HG02938 (cell line): ENCODE measurements around the gene SLC22A9.
"Not testable (repeated sequence)": the region's sequence is repeated elsewhere in the genome, so short reads cannot be mapped to it uniquely, and the experiment has no call there.

ENCODE experiments used
- ATAC-seq: cut with Tn5 transposase; IDR thresholded peaks from one replicate; pipeline ENCODE4 v1.9.1; 2021; ENCODE audit warnings: mild to moderate bottlenecking, moderate library complexity; ENCODE audit not compliant: unreplicated experiment

Gene SLC22A9

DNA sequence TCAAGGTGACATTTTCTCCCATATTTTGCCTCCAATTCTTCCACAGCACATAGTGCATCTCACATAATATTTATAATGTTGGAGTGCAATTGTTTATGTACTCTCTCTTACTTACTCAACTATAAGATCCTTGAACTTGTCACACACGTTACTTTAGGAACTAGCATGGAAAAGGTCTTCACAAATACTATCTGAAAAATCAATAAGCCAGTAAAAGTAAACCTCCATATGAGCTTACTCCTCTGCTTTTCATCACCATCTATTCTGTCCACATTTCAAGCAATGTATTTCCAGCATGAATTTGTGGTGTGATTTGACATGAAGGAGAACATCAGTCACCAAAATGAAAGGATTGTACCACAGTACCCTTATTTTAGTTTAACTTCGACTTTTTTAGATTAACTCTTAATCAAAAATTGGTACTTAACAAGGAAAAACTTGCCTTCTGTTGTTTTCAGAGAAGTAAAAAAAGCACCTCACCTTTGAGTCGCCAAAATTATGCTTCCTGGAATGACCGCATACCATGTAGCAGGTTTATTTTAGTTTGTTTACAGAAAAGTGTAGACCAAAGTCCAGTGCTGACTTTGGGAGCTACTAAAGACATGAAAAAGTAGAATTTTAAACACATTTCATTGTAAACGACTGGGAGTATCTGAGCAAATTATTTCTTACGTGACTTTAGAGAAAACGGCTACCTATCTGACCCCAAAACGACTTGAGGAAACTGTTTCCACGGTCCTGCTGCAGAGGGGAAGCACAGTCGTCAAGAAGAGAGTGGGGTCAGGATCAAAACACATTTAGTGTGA is at the start of gene SLC22A9:
Gene SLC22A9, plus strand, starts transcription at position 621 of the 806 bp plus-strand sequence. CDS start 272 bp downstream, outside the sequence.
- no peak for ATAC-seq

GRCh38 chr11:63321723-63322122 is 47.9 kb upstream of the SLC22A9 start:
- ATAC-seq: no peak

DNA sequence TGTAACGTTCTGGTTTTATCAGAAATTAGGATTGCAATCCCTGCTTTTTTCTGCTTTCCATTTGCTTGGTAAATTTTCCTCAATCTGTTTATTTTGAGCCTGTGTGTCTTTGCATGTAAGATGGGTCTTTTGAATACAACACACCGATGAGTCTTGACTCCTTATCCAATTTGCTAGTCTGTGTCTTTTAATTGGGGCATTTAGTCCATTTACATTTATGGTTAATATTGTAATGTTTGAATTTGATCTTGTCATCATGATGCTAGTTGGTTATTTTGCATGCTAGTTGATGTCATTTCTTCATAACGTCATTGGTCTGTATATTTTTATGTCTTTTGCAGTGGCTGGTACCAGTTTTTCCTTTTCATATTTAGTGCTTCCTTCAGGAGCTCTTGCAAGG is 34.5 kb upstream of the SLC22A9 start:
- ATAC-seq: not testable (repeated sequence)

- ATAC-seq: no peak
Observed at GRCh38 chr11:63337070-63337469, 32.5 kb upstream of the SLC22A9 start.

- ATAC-seq: no peak
Observed at GRCh38 chr11:63343130-63343529, 26.5 kb upstream of the SLC22A9 start.

GRCh38 chr11:63352144-63352543 is 17.4 kb upstream of the SLC22A9 start:
- no peak for ATAC-seq

DNA sequence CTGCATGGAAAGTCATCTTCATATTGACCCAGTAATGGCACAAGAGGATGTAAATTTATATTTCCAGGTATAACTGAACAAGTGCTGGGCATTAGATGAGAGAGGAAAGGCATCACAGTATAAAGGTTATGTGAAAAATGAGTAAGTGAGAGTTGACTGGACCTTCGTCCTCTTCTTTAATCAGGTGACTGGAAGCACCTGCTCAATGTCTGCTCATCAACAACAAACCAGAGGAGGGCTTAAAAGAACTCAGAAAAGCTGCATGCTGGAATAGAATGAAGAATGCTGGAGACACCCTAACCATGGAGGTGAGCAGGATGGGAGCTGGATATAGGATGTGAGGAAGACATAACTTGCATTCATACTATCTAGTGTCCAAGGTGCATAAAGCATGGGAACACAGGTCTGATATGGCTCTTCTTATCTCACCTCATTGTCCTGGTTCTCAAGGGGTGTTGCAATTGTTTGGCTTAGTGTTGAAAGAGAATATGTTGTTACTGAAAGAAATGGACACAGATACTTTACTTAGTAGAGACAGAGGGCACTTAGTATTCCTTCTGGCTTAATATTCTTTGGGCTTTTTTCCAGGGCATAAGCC is 7.3 kb upstream of the SLC22A9 start:
- no peak for ATAC-seq

DNA sequence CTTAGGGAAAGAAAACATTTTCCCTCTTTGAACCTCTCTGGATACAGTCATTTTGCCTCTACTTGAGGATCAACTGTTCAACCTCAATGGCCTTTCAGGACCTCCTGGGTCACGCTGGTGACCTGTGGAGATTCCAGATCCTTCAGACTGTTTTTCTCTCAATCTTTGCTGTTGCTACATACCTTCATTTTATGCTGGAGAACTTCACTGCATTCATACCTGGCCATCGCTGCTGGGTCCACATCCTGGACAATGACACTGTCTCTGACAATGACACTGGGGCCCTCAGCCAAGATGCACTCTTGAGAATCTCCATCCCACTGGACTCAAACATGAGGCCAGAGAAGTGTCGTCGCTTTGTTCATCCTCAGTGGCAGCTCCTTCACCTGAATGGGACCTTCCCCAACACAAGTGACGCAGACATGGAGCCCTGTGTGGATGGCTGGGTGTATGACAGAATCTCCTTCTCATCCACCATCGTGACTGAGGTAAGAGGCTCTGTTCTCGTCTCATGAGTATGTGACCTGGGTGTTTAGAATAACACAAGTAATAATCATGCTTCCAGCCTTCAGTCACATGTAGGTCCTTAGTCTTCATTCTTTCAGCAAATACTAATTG is 495 bp downstream of the SLC22A9 start:
- no peak for ATAC-seq

- ATAC-seq: no peak
Observed at GRCh38 chr11:63371396-63371795, 1.8 kb downstream of the SLC22A9 start.

DNA sequence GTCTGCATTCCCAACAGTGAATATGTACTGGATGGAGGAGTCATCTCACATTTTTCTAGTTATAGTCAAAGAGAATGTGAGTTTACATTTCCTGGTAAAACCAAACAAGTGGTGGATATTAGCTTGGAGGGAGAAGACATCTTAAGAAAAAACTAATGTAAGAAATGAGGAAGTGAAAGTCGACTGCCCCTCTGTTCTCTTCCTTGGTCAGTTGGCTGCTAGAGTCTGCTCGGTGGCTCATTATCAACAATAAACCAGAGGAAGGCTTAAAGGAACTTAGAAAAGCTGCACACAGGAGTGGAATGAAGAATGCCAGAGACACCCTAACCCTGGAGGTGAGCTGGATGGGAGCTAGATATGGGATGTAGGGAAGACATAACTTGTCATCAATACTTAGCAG is 5.8 kb downstream of the SLC22A9 start:
- ATAC-seq: no peak

- ATAC-seq: no peak
Observed at GRCh38 chr11:63380130-63380529, 10.5 kb downstream of the SLC22A9 start.

DNA sequence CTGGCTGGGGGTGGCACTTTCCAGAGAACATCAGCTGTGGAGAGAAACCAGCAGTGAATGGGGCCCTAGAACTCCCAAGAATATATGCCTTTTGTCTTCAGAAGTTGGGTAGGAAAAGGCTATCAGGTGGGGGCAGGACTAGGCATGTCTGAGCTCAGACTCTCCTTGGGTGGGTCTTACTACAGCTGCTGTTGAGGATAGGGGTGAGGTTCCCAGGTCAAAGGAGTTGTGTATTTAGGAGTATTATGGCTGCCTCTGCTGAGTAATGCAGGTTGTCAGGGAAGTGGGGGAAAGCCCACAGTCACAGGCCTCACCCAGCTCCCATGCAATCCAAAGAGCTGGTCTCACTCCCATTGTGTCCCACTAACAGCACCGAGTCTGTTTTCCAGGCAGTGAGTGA is 26.1 kb downstream of the SLC22A9 start:
- no peak for ATAC-seq

DNA sequence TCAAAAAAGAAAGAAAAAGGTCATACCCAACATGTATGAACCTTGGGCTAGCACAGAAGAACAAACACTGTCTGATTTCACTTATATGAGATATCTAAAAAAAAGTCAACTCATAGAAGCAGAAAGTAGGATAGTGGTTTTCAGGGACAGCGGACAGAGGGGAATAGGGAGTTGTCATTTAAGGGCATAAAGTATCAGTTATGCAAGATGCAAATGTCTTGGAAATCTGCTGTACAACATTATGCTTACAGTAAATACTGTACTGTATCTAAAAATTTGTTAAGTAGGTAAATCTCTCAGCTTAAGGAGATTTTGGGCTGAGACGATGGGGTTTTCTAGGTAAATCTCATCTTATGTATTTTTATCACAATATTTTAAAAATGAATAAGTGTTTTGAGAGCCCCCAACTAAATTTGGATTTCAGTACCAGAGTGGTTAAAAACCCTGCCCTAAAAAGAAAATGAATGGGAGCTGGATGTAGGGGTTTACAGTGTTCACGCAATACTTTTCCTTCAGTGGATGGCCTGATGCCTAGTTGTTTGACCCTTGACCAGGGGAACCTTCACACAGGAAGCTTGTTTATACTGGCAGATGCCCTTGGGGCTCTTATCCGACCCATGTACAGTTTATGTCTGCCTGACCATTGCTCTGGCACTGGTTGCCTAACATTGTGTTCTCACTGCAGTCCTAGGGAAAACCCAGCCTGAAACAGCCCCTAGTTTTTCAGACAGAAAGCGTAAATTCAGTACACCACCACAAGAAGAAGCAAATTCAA is 34.8 kb downstream of the SLC22A9 start:
- ATAC-seq: no peak

DNA sequence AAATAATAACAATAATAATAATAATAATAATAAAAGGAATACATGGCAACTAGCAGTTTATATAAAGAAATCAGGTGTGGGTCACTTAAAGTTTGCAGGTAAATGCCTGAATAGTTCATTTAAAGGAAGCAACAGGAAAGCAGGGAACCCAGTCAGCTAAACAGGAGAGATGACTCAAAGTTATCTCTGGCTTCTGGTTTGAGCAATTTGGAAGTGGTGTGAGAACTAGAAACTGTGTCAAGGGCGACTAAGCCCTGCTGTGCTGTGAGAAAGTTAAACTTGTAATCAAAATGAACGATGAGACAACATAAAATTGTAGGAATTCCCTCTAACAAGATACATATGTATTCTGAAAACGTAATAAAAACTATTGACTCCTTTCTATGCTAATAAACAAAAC is 35.5 kb downstream of the SLC22A9 start:
- ATAC-seq: no peak

GRCh38 chr11:63406458-63406857 is 36.9 kb downstream of the SLC22A9 start:
- no peak for ATAC-seq

DNA sequence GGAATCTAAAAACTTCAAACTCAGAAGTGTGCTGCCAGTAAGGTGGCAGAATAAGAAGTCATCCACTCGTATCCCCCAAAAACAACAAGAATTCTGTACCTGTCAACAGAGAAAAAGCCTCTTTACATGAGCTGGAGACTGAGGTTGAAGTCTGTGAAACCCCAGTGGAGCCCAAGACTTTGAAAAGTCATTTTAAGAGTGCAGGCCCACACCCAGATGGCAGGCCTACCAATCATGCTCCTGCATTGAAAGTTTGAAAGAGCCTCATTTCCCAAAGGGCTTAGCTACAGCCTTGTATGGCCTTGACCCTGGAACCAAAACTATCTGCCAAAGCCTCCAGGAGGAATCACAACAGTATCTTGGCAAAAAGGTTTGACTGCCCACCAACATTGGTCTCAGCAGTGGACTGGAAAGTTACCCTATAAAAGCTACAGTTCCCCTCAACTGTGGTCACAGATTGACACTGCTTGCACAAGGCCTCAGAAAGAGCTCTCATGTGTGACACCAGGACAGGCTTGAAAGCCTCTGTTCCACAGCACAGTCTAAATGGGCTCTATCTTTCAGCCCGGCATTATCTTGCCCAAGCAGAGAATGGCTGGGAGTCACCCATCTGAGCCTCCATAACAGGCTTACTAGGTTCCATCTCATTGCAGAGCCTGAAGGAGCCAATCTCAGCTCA is 47.7 kb downstream of the SLC22A9 start:
- ATAC-seq: no peak

DNA sequence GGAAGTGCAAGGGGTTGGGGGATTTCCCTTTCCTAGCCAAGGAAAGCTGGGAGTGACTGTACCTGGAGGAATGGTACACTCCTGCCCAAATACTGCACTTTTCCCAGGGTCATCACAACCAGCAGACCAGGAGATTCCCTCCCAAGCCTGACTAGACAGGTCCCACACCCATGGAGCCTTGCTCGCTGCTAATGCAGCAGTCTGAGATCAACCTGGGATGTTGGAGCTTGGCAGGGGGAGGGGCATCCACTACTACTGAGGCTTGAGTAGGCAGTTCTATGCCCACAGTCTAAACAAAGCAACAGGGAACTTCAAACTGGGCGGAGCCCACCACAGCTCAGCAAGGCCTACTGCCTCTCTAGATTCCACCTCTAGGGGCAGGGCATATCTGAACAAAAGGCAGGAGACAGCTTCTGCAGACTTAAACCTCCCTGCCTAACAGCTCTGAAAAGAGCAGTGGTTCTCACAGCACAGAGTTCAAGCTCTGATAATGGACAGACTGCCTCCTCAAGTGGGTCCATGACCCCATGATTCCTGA is 58.5 kb downstream of the SLC22A9 start:
- ATAC-seq: no peak

DNA sequence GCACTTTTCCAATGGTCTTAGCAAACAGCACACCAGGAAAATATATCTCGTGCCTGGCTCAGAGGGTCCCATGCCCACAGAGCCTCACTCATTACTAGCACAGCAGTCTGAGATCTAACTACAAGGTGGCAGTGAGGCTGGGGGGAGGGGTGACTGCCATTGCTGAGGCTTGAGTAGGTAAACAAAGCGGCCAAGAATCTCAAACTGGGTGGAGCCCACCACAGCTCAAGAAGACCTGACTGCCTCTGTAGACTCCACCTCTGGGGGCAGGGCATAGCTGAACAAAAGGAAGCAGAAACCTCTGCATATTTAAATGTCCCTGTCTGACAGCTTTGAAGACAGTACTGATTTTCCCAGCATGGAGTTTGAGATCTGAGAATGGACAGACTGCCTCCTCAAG is 61.1 kb downstream of the SLC22A9 start:
- ATAC-seq: not testable (repeated sequence)

DNA sequence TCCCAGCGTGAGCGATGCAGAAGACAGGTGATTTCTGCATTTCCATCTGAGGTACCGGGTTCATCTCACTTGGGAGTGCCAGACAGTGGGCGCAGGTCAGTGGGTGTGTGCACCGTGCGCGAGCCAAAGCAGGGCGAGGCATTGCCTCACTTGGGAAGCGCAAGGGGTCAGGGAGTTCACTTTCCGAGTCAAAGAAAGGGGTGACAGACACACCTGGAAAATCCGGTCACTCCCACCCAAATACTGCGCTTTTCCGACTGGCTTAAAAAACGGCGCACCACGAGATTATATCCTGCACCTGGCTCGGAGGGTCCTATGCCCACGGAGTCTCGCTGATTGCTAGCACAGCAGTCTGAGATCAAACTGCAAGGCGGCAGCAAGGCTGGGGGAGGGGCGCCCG is 65.8 kb downstream of the SLC22A9 start:
- ATAC-seq: not testable (repeated sequence)

- ATAC-seq: not testable (repeated sequence)
Observed at GRCh38 chr11:63435831-63436230, 66.2 kb downstream of the SLC22A9 start.
